GM18499 (cell line): Measurements from ENCODE around the gene SLC35E4.
"Not testable (repeated sequence)": the region's sequence is repeated elsewhere in the genome, so short reads cannot be mapped to it uniquely, and the experiment has no call there.

Experiments used
- ATAC-seq: cut with Tn5 transposase; IDR thresholded peaks from one replicate; pipeline ENCODE4 v1.9.1; 2021; ENCODE audit warnings: moderate number of reproducible peaks; ENCODE audit not compliant: insufficient read depth, unreplicated experiment

Gene SLC35E4

DNA sequence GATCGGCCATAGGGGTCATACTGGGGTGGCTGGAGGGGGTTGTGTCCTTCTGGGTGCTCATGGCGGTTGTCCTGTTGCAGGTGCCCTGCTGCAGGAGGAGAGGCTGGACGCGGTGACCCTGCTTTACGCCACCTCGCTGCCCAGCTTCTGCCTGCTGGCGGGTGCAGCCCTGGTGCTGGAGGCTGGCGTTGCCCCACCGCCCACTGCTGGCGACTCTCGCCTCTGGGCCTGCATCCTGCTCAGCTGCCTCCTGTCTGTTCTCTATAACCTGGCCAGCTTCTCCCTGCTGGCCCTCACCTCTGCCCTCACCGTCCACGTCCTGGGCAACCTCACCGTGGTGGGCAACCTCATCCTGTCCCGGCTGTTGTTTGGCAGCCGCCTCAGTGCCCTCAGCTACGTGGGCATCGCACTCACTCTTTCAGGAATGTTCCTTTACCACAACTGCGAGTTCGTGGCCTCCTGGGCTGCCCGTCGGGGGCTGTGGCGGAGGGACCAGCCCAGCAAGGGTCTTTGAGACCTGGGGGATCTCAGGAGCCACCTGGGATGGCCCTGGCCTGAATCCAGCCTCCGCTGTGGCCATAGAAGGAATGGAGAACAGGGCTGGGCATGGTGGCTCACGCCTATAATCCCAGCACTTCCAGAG is 11.1 kb downstream of the SLC35E4 start:
- ATAC-seq: no peak

DNA sequence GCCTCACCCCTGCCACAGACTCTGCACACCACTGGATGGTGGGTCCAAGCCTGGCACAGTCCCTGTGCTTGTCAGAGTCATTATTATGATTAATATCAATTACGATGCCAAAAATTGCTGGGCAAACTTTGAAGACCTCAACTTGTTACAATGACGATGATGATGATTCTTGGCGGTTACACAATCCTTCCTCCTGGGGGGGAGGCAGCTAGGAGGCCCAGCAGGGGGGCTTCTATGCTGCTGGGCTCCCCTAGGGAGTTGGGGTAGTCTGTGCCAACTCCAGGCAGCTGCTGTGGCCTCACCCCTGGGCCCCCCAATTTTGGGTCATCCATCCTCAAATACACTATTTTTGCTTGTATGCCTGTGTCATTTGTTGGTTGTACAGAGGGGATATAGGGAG is 12.0 kb downstream of the SLC35E4 start:
- ATAC-seq: no peak

DNA sequence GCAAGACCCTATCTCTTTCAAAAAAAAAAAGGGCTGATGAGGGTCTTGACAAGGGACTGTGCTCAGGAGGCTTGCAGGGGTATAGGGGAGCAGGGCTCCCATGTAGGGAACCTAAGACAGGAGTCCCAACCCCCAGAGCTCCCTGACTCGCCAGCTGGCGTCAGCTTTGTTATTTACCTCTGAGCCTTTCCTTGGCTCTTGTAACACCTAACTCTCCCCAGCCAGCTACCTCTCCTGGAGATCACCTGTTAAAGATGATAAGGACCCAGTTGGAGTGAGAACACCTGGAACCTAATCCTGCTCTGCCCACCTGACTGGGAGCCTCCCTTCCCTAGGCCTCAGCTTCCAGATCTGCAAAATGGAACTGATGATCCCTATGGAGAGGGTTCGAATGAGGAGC is 13.2 kb downstream of the SLC35E4 start:
- ATAC-seq: no peak

DNA sequence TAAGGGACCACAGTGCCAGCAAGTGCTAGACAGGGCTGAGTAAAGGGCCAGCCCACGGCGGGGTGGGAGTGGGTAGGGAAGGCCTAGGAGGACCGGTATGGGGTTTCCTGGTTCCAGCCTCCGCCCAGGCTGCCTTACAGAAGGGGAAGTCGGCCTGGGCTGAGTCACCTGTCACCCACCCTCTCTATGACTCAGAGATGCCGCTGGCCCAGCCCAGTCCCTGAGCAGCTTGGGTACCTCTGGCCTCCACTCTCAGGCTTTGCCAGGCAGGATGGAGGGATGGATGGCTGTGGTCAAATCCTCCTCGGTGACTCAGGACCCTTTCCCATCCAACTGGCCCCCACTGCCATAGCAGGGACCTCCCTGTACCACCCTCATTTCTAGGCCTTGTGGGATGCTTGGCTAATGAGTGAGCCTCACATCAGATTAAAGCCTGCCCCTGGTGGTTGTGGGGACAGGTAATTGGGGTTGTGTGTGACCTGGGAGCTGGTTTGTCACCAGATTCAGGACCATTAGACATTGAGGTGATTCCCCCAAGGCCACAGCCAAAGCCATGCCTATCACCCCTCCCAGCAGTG is 13.9 kb downstream of the SLC35E4 start:
- no peak for ATAC-seq

GRCh38 chr22:30650508-30651116 is 15.0 kb downstream of the SLC35E4 start:
- no peak for ATAC-seq

GRCh38 chr22:30652852-30653251 is 17.3 kb downstream of the SLC35E4 start:
- ATAC-seq: no peak

- ATAC-seq: no peak
Observed at GRCh38 chr22:30654361-30654760, 18.8 kb downstream of the SLC35E4 start.

GRCh38 chr22:30655532-30655931 is 20.0 kb downstream of the SLC35E4 start:
- no peak for ATAC-seq

DNA sequence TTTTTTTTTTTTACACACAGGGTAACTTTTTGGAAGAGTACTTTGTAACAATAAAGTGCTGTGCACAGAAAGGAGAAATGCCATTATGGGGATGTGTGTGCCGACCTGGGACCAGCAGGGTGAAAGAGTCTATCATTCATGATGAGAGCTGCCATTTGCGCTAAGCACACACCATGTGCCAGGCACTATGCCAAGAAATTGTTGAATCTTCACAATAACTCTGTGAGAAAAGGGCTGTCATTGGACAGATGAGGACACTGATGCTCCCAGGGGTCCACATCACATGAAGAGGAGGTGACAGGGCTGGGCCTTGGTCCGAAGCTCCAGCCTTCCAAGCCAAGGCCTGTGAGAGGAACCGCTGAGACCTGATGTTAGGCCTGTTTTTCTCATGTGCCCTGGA is 26.5 kb downstream of the SLC35E4 start:
- ATAC-seq: no peak

- ATAC-seq: no peak
Observed at GRCh38 chr22:30664798-30665197, 29.2 kb downstream of the SLC35E4 start.

DNA sequence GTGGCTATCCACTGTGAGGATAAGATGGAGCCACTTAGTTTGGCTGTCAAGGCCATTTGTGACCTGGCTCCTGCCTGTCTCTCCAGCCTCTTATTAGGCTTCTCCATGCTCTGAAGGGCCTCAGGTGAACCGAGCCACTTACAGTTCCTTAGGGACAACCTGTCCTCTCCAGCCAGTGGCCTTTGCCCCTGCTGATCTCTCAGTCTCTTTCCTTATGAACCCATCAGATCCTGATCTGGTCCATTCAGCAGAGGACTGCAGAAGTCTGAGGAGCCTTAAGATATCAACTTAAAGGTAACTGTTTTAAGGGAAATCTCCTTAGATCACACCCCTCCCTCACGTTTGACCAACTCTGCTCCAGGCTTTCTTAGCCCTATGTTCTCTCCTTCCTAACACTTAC is 29.7 kb downstream of the SLC35E4 start:
- no peak for ATAC-seq

GRCh38 chr22:30665786-30666185 is 30.2 kb downstream of the SLC35E4 start:
- no peak for ATAC-seq

DNA sequence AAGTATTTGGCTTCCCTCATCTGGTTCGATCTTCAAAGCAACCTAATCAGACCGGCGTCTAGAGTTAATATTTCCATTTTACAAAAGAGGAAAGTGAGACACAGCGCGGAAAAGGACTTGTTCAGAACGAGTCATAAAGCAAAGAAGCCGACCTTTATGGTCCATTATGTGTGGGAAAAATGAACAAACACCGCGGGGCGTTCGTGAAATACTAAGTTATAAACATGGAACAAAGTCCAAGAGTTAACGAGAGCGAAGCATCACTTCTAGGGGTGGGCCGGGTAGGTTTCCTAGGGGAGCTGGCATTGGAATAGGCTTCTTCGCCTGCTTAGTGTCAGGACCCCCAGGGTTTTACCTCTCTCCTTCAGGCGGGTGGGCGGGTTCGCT is 31.5 kb downstream of the SLC35E4 start:
- ATAC-seq: no peak

GRCh38 chr22:30667494-30668385 is 32.2 kb downstream of the SLC35E4 start, which contains the start of gene DUSP18:
TSS of gene DUSP18 (minus strand) at chr22:30667875. CDS start at chr22:30664003, 3,872 bp downstream.
- peak; percentile 59 for ATAC-seq

DNA sequence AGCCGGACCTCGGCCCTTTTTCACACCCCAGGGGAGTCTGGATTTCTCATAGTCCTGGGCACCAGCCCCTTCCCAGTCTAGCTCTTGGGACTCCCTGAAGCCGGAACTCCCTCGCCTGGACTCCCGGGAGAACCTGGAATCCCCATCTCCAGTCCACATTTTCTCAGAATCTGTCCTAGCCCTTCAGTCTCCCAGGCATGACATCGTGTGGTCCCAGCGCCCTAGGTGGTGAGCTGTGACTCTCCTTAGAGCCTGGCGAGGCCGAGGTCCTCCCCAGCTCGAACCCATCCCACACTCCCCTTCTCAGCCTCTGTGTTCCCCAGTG is 32.8 kb downstream of the SLC35E4 start:
- ATAC-seq: no peak

DNA sequence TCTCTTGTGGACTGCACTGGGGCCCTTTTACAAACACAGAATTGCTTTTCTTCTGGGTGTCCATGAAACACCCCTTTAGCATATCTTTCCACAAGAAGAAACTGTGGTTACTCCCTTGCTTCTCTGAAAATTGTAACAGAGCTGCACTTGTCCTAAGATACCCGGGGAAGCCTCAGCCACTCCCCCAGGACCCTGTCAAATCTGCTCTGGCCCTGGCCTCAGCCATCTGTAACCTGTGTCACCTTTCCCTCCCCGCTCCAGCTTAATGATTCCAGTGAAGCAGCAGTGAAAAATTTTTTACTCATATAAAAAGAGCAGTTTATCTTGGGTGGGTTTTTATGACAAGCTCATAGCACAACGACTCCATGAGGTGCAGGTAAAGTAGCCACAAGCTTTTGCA is 35.5 kb downstream of the SLC35E4 start:
- no peak for ATAC-seq

DNA sequence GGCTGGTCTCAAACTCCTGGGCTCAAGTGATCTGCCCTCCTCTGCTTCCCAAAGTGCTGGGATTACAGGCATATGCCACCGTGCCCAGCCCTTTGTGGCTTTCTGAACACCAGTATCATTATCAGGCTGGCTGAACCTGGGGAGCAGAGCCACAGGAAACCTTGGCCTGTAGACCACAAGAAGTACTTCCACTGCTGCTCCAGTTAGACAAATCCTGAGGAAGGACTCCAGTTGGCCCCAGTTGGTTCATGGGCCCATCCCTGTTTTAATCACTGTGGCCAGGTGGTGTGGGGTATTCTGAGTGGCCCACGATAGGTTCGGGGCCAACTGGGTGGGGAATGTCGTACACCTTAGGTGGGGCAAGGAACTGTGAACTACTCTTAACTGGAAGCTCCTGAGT is 37.6 kb downstream of the SLC35E4 start:
- ATAC-seq: no peak

DNA sequence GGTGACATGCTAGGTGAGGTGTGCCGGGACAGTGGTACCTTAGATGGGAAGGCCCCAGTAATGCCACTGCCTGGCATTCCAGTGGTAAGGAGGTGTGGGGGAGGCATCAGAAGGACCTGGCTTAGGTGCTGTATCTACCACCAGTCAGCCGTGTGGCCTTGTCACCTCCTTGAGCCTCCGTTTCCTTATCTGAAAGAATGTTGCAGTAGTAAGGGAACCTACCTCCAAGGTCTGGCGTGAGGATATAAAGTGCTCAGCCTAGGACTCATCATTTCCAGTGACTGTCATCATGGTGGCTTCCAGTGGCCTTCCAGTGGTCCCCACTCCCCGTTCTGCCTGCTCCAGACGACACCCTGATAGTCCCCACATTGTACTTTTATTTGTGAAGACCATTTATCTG is 38.9 kb downstream of the SLC35E4 start:
- ATAC-seq: no peak

DNA sequence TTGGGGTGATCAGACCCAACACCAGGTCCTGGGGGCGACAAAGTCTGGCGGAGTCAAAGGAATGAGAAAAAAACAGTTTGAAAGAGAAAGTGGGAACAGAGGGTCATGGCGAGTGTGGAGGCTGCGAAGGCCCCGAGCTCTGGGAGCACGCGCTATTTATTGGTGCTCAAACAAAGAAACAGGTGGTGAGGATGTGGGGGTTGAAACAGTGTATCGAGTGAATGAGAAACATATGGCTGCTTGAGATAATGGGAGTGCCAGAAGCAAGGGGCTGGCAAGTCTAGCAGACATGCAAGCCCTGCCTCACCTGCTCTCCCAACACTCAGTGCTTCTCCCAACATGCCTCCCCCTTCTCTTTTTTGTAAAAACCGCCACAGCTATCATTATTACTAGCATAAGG is 39.9 kb downstream of the SLC35E4 start:
- ATAC-seq: no peak

- not testable (repeated sequence) for ATAC-seq
Observed at GRCh38 chr22:30676565-30676964, 41.0 kb downstream of the SLC35E4 start.
